H1 (cell line): ENCODE results near the gene DAAM1. TPM values are rescaled to one million over a fixed set of nuclear protein-coding genes. Genes with fewer than 3 reads are reported as not detected.
A peak's percentile ranks its signal among the peaks of the same experiment; 100 is the strongest.

Experiments
- CTCF ChIA-PET: fragments of 300-600 bp; sonication (Branson Sonifier 250); formaldehyde crosslinking; loops from one replicate; lab custom pipeline; 2021; ENCODE audit not compliant: partially characterized antibody; lab: Charles Lee
- POLR2A ChIA-PET: fragments of 300-600 bp; sonication (Branson Sonifier 250); formaldehyde crosslinking; loops from one replicate; lab custom pipeline; 2021; ENCODE audit warnings: inconsistent platforms; ENCODE audit not compliant: partially characterized antibody; lab: Charles Lee
- DNase-seq, 2 experiments: peaks; one replicate each; pipeline versions ENCODE4 v3.0.0 to v3.0.0-alpha.2; 2010 to 2022; ENCODE audit warnings: low spot score in 2 of 2, low read depth in 1 of 2, mixed read lengths in 1 of 2
- FAIRE-seq: peaks from 2 replicates; lab custom pipeline; 2011; peaks lifted over from hg19 to GRCh38; lab: Jason Lieb, UNC
- H2AFZ ChIP-seq: 2 replicates; pipeline ENCODE4 v1.8.1; 2012; ENCODE audit warnings: low read length, inconsistent platforms
- H2AK5ac ChIP-seq: 2 replicates; pipeline ENCODE4 v1.6.1; 2013; ENCODE audit warnings: low read depth, low read length
- H2BK120ac ChIP-seq: replicated peaks from 2 replicates; pipeline ENCODE3; 2013; ENCODE audit warnings: low read depth, low read length, inconsistent platforms
- H2BK12ac ChIP-seq: 2 replicates; pipeline ENCODE4 v1.6.1; 2013; ENCODE audit warnings: low read depth, low read length
- H2BK15ac ChIP-seq: 2 replicates; pipeline ENCODE4 v1.6.1; 2013; ENCODE audit warnings: low read length
- H2BK20ac ChIP-seq: 2 replicates; pipeline ENCODE4 v1.6.1; 2013; ENCODE audit warnings: low read length
- H2BK5ac ChIP-seq: 2 replicates; pipeline ENCODE4 v1.6.1; 2013; ENCODE audit warnings: low read depth, low read length
- H3K14ac ChIP-seq: 2 replicates; pipeline ENCODE4 v1.6.1; 2013; ENCODE audit warnings: inconsistent platforms; ENCODE audit not compliant: insufficient read length
- H3K18ac ChIP-seq: 2 replicates; pipeline ENCODE4 v1.6.1; 2013; ENCODE audit warnings: low read length; ENCODE audit errors: extremely low read depth
- H3K23ac ChIP-seq: 2 replicates; pipeline ENCODE4 v1.6.1; 2013; ENCODE audit warnings: inconsistent platforms; ENCODE audit not compliant: insufficient read length
- H3K23me2 ChIP-seq: 2 replicates; pipeline ENCODE4 v1.6.1; 2013; ENCODE audit warnings: low read depth, low read length
- H3K27ac ChIP-seq: 2 replicates; pipeline ENCODE4 v1.6.1; 2011; ENCODE audit warnings: low read depth, low read length, inconsistent platforms
- H3K27me3 ChIP-seq, 4 experiments: replicated peaks in 1 of 4; 1 replicate in 1 of 4; 2 replicates in 3 of 4; pipeline versions ENCODE4 v1.6.1 to v1.8.1; 2011 to 2013; ENCODE audit warnings: low read length in 3 of 4, mild to moderate bottlenecking in 3 of 4, inconsistent platforms in 2 of 4, mixed read lengths in 2 of 4, moderate library complexity in 1 of 4; ENCODE audit not compliant: control insufficient read depth in 3 of 4, insufficient read depth in 3 of 4; ENCODE audit errors: extremely low read depth in 1 of 4
- H3K36me3 ChIP-seq, 4 experiments: 2 replicates each; pipeline versions ENCODE4 v1.6.1 to v1.8.1; 2011 to 2013; ENCODE audit warnings: mild to moderate bottlenecking in 4 of 4, low read length in 3 of 4, moderate library complexity in 2 of 4, control low read depth in 1 of 4, inconsistent platforms in 1 of 4; ENCODE audit not compliant: insufficient read depth in 4 of 4, control insufficient read depth in 2 of 4
- H3K4ac ChIP-seq: replicated peaks from 2 replicates; pipeline ENCODE3; 2013; ENCODE audit warnings: low read length, low read depth, mixed read lengths, inconsistent platforms; ENCODE audit not compliant: insufficient read length
- H3K4me1 ChIP-seq, 4 experiments: replicated peaks in 1 of 4; 1 replicate in 1 of 4; 2 replicates in 3 of 4; pipeline versions ENCODE4 v1.6.1 to v1.8.1; 2011 to 2013; ENCODE audit warnings: low read length in 3 of 4, inconsistent platforms in 2 of 4, mixed read lengths in 1 of 4; ENCODE audit not compliant: insufficient read depth in 4 of 4, control insufficient read depth in 3 of 4
- H3K4me2 ChIP-seq, 2 experiments: 2 replicates each; pipeline versions ENCODE4 v1.6.1 to v1.8.1; 2011 to 2013; ENCODE audit warnings: low read depth in 2 of 2, low read length in 2 of 2, control low read depth in 1 of 2, inconsistent platforms in 1 of 2, mild to moderate bottlenecking in 1 of 2; ENCODE audit not compliant: insufficient read depth in 1 of 2
- H3K4me3 ChIP-seq, 4 experiments: fragments of 200-600, 300-600 bp in 1 of 4; sonication (generic), shearing (Covaris generic), sonication (Bioruptor Twin) in 1 of 4; 2 replicates each; pipeline versions ENCODE4 v1.5.1 to v1.8.1; 2011 to 2016; ENCODE audit warnings: low read length in 4 of 4, low read depth in 3 of 4, control low read depth in 2 of 4, inconsistent platforms in 2 of 4, mild to moderate bottlenecking in 2 of 4, mixed read lengths in 1 of 4, moderate library complexity in 1 of 4; ENCODE audit not compliant: insufficient read depth in 2 of 4; ENCODE audit errors: extremely low read depth in 1 of 4
- H3K56ac ChIP-seq: replicated peaks from 2 replicates; pipeline ENCODE3; 2013; ENCODE audit warnings: low read depth, mild to moderate bottlenecking, mixed read lengths, low read length, inconsistent platforms; ENCODE audit not compliant: insufficient read length
- H3K79me1 ChIP-seq: 2 replicates; pipeline ENCODE4 v1.6.1; 2013; ENCODE audit warnings: low read depth, low read length, control low read depth
- H3K79me2 ChIP-seq, 2 experiments: 2 replicates each; pipeline versions ENCODE4 v1.6.1 to v1.8.1; 2012 to 2013; ENCODE audit warnings: low read length in 2 of 2, mild to moderate bottlenecking in 2 of 2, inconsistent platforms in 1 of 2; ENCODE audit not compliant: insufficient read depth in 2 of 2, control insufficient read depth in 1 of 2
- H3K9ac ChIP-seq, 4 experiments: replicated peaks in 1 of 4; 1 replicate in 1 of 4; 2 replicates in 3 of 4; pipeline versions ENCODE4 v1.6.1 to v1.8.1; 2011 to 2013; ENCODE audit warnings: low read depth in 3 of 4, low read length in 3 of 4, control low read depth in 2 of 4, mild to moderate bottlenecking in 2 of 4, moderate library complexity in 2 of 4, inconsistent platforms in 1 of 4; ENCODE audit errors: extremely low read depth in 1 of 4
- H3K9me3 ChIP-seq, 2 experiments: 2 replicates each; pipeline versions ENCODE4 v1.6.1 to v1.8.1; 2012 to 2013; ENCODE audit warnings: mild to moderate bottlenecking in 2 of 2, moderate library complexity in 2 of 2, control low read depth in 1 of 2, inconsistent platforms in 1 of 2, low read depth in 1 of 2, low read length in 1 of 2, mixed read lengths in 1 of 2; ENCODE audit not compliant: insufficient read depth in 2 of 2
- H4K20me1 ChIP-seq, 2 experiments: replicated peaks in 1 of 2; 2 replicates each; pipeline versions ENCODE3 to v1.8.1; 2011 to 2013; ENCODE audit warnings: inconsistent platforms in 2 of 2, low read length in 2 of 2, mild to moderate bottlenecking in 1 of 2; ENCODE audit not compliant: insufficient read depth in 2 of 2, control insufficient read depth in 1 of 2
- H4K5ac ChIP-seq: 2 replicates; pipeline ENCODE4 v1.6.1; 2013; ENCODE audit warnings: low read length, low read depth, mixed read lengths, inconsistent platforms; ENCODE audit not compliant: insufficient read length
- H4K8ac ChIP-seq: 2 replicates; pipeline ENCODE4 v1.8.0; 2013; ENCODE audit warnings: mild to moderate bottlenecking, moderate library complexity, low read length, inconsistent platforms; ENCODE audit not compliant: insufficient read depth; ENCODE audit errors: extremely low read depth
- H4K91ac ChIP-seq: replicated peaks from 2 replicates; pipeline ENCODE3; 2013; ENCODE audit warnings: low read length, mixed read lengths, inconsistent platforms; ENCODE audit not compliant: insufficient read length
- CBX5 ChIP-seq: fragments of 300-800, 300-1000 bp; sonication (generic); IDR thresholded peaks from 2 replicates; pipeline ENCODE4 v1.7.1; 2016; ENCODE audit warnings: antibody characterized with exemption, low read length, low read depth
- KDM1A ChIP-seq: fragments of 200-600, 300-600 bp; sonication (generic); IDR thresholded peaks from 2 replicates; pipeline ENCODE4 v1.7.1; 2016; ENCODE audit warnings: mild to moderate bottlenecking, low read length, borderline replicate concordance
- RAD21 ChIP-seq, 2 experiments: IDR thresholded peaks in 1 of 2; conservative IDR thresholded peaks in 1 of 2; 2 replicates each; pipeline ENCODE4 v1.6.1; 2011; ENCODE audit warnings: low read depth in 2 of 2, low read length in 2 of 2, improper control_type of control experiment in 1 of 2, inconsistent platforms in 1 of 2, mild to moderate bottlenecking in 1 of 2, moderate library complexity in 1 of 2
- RXRA ChIP-seq: IDR thresholded peaks from 2 replicates; pipeline ENCODE4 v1.6.1; 2011; ENCODE audit warnings: low read depth, mild to moderate bottlenecking, low read length, moderate library complexity; ENCODE audit not compliant: insufficient read depth
- SIN3A ChIP-seq, 2 experiments: IDR thresholded peaks in 1 of 2; conservative IDR thresholded peaks in 1 of 2; 2 replicates each; pipeline ENCODE4 v1.6.1; 2011 to 2012; ENCODE audit warnings: low read length in 2 of 2, improper control_type of control experiment in 1 of 2, low read depth in 1 of 2, mild to moderate bottlenecking in 1 of 2
- WGBS, 2 experiments: shearing (Covaris generic) in 1 of 2; methylation state at CpG; one replicate each; pipeline versions ENCODE4 v1.1.6 to v1.1.7; 2013 to 2015; ENCODE audit warnings: low lambda C conversion rate in 2 of 2, mixed read lengths in 2 of 2, inconsistent platforms in 1 of 2, low coverage in 1 of 2, missing lambda C conversion rate in 1 of 2; ENCODE audit not compliant: insufficient replicate concordance in 2 of 2, insufficient coverage in 1 of 2, insufficient read length in 1 of 2; ENCODE audit errors: extremely low coverage in 1 of 2, missing lambda C conversion rate in 1 of 2; 5-methylcytosine and 5-hydroxymethylcytosine counted together
- polyA plus RNA-seq, 7 experiments: library from polyadenylated mRNA; depleted of rRNA in 3 of 7; stranded (reverse) in 5 of 7; unstranded in 2 of 7; fragments of >200 nt in 5 of 7; fragments of 200-250 nt in 2 of 7; gene quantifications; 1 replicate in 5 of 7; 2 replicates in 1 of 7; 4 replicates in 1 of 7; pipeline versions ENCODE4 v1.2.1 to v1.2.3, GENCODE V29; 2011 to 2013; ENCODE audit warnings: missing spikeins in 2 of 7, mixed read lengths in 2 of 7
- total RNA-seq: library from RNA; stranded (reverse); fragmentation: NEBNext Ultra II Directional; extraction: Animal tissue kit (Norgen Biotek cat#: 25700); gene quantifications from 2 replicates; pipeline ENCODE4 v1.2.1, GENCODE V29; 2021
- TF ChIP-seq, protein P1 (sequence below), 3 experiments: IDR thresholded peaks; 1 replicate in 2 of 3; 2 replicates in 1 of 3; pipeline versions ENCODE4 v1.5.1 to v1.6.1; 2011; ENCODE audit warnings: low read length in 3 of 3, mild to moderate bottlenecking in 3 of 3, inconsistent platforms in 2 of 3, low read depth in 1 of 3, moderate library complexity in 1 of 3; ENCODE audit not compliant: insufficient read depth in 1 of 3; ENCODE audit errors: control extremely low read depth in 1 of 3

Gene DAAM1
- total and polyA plus RNA-seq, 2 of the 8 experiments (the other 6 are each of a cell fraction or from before 2014, with no cell fraction given): 5.0 to 44.9 TPM

DNA sequence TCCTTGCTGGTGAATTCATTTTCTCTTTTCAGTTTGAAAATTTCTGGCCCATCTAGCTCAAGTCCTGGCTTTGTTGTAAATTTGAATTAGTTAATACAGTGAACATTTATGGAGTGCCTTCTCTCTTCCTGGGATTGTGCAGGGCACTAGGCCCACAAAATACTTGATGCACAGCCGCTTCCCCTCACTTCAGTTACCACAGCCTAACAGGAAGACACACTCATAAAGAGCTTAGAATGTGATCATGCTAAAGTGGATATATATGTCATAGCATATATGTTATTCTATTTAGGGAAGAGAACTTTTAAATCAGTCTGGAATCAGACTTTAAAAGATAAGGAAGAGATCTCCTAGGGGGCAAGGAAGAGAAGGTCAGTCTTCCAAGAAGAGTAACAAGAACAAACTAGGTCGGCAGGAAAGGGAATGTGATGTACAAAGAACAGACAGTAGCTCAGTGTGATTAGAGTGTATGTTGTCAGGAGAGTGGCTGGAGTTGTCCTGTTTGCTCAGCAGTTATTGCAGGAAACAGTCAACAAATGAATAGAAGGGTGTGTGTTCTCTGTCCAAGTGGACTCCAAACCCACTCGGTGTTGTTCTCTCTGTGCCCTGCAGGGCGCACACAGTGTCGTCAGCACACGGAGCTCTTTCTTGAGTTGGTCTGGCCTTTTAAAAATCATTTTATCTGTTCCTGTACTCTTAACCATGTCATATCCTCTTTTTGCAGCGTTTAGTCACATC, 74.4 kb downstream of the DAAM1 start:
- Histone ChIP-seq H3K23ac (no peak overlapping the region), H2AFZ (no peak overlapping the region), H3K27ac (no peak overlapping the region), H4K8ac (no peak overlapping the region), H3K9ac (no peak overlapping the region), H2BK20ac (no peak overlapping the region), H3K36me3 (peaks cover 0 to 3% (median 0%) of the 10 kb centered on the region in 4 experiments; a peak in 1 of 8 replicates), H2BK5ac (no peak overlapping the region), H2BK120ac (no peak overlapping the region), H3K4me3 (no peak overlapping the region), H3K18ac (no peak overlapping the region), H3K4ac (no peak overlapping the region), H3K27me3 (no peaks in the 10 kb centered on the region), H2BK15ac (no peak overlapping the region), H3K79me2 (0 out of 4 replicates have a peak, but pooled peaks cover 0 to 2% of the 10 kb centered on the region in 2 experiments), H3K56ac (no peak overlapping the region), H3K14ac (no peak overlapping the region), H4K91ac (no peak overlapping the region), H3K23me2 (no peaks in the 10 kb centered on the region), H3K9me3 (no peaks in the 10 kb centered on the region), H3K4me1 (no peaks in the 10 kb centered on the region), H3K79me1 (no peaks in the 10 kb centered on the region), H4K20me1 (no peaks in the 10 kb centered on the region), H3K4me2 (no peak overlapping the region), H2BK12ac (no peak overlapping the region), H2AK5ac (no peak overlapping the region), H4K5ac (no peak overlapping the region)
- ChIA-PET CTCF (interaction anchor here (0.5 to 1.9 kb wide), 25 partner anchors 9 to 195 kb away, joined by 3 to 15 read pairs (median 4); no protein-coding TSS in a partner anchor), POLR2A (no interaction called here)
- DNase-seq (no peak), FAIRE-seq (no peak)
- 89% methylated on average over 7 of the region's 7 CpGs; no CpG with 5 or more reads in 1 of the 2 experiments for WGBS, 2 experiments
- TF ChIP-seq SIN3A (conservative IDR thresholded peaks at IDR 0.05 in 1 of 2, IDR thresholded peaks at IDR 0.05 in 1 of 2; ENCODE audit: low read depth in 1 of 2, low read length in 2 of 2) (no peak), RXRA (no peak), RAD21 (IDR thresholded peaks at IDR 0.05 in 1 of 2, conservative IDR thresholded peaks at IDR 0.05 in 1 of 2; ENCODE audit: low read depth in 2 of 2, low read length in 2 of 2) (peak; percentile 21 to 32; a peak in 2 of 4 replicates), CBX5 (no peak), KDM1A (no peak)
- TF ChIP-seq, protein P1, sequence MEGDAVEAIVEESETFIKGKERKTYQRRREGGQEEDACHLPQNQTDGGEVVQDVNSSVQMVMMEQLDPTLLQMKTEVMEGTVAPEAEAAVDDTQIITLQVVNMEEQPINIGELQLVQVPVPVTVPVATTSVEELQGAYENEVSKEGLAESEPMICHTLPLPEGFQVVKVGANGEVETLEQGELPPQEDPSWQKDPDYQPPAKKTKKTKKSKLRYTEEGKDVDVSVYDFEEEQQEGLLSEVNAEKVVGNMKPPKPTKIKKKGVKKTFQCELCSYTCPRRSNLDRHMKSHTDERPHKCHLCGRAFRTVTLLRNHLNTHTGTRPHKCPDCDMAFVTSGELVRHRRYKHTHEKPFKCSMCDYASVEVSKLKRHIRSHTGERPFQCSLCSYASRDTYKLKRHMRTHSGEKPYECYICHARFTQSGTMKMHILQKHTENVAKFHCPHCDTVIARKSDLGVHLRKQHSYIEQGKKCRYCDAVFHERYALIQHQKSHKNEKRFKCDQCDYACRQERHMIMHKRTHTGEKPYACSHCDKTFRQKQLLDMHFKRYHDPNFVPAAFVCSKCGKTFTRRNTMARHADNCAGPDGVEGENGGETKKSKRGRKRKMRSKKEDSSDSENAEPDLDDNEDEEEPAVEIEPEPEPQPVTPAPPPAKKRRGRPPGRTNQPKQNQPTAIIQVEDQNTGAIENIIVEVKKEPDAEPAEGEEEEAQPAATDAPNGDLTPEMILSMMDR (IDR thresholded peaks at IDR 0.05; ENCODE audit: control extremely low read depth in 1 of 3, insufficient read depth in 1 of 3, low read depth in 1 of 3, low read length in 3 of 3): peak; percentile 18 to 58 (median 56); a peak in 3 of 4 replicates
